Right lung (tissue), 10 donors: Measurements from ENCODE around the gene MYOF. TPM values are rescaled to one million over a fixed set of nuclear protein-coding genes. Genes with fewer than 3 reads are reported as not detected.

Experiments
- DNase-seq, 2 donors: peaks; one replicate each; pipeline ENCODE4 v3.0.0-alpha.2; 2013
- long read RNA-seq, 8 donors: transcript quantifications; one replicate each; lab custom pipeline, GENCODE V29; 2026
- polyA plus RNA-seq, 5 donors: library from polyadenylated mRNA; unstranded; fragments of 120-200 nt; gene quantifications; one replicate each; pipeline versions ENCODE4 v1.2.1 to v1.2.3, GENCODE V29; 2013; ENCODE audit warnings: inconsistent platforms in 1 of 5, low replicate concordance in 1 of 5; ENCODE audit not compliant: insufficient read length in 5 of 5, insufficient read depth in 1 of 5

MYOF gene, protein sequence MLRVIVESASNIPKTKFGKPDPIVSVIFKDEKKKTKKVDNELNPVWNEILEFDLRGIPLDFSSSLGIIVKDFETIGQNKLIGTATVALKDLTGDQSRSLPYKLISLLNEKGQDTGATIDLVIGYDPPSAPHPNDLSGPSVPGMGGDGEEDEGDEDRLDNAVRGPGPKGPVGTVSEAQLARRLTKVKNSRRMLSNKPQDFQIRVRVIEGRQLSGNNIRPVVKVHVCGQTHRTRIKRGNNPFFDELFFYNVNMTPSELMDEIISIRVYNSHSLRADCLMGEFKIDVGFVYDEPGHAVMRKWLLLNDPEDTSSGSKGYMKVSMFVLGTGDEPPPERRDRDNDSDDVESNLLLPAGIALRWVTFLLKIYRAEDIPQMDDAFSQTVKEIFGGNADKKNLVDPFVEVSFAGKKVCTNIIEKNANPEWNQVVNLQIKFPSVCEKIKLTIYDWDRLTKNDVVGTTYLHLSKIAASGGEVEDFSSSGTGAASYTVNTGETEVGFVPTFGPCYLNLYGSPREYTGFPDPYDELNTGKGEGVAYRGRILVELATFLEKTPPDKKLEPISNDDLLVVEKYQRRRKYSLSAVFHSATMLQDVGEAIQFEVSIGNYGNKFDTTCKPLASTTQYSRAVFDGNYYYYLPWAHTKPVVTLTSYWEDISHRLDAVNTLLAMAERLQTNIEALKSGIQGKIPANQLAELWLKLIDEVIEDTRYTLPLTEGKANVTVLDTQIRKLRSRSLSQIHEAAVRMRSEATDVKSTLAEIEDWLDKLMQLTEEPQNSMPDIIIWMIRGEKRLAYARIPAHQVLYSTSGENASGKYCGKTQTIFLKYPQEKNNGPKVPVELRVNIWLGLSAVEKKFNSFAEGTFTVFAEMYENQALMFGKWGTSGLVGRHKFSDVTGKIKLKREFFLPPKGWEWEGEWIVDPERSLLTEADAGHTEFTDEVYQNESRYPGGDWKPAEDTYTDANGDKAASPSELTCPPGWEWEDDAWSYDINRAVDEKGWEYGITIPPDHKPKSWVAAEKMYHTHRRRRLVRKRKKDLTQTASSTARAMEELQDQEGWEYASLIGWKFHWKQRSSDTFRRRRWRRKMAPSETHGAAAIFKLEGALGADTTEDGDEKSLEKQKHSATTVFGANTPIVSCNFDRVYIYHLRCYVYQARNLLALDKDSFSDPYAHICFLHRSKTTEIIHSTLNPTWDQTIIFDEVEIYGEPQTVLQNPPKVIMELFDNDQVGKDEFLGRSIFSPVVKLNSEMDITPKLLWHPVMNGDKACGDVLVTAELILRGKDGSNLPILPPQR (N-terminal part only)
- polyA plus RNA-seq: 10 to 100 TPM; 44.5 to 74.0 (median 62.9) TPM
- long read RNA-seq, donor 1, partial matches to known transcripts: 17 of 18 reads
- long read RNA-seq, donor 1, other reads (novel, unspliced or antisense): 0 of 18 reads
- long read RNA-seq, donor 2, partial matches to known transcripts: 7 of 8 reads
- long read RNA-seq, donor 2, other reads (novel, unspliced or antisense): 0 of 8 reads
- long read RNA-seq, donor 3, partial matches to known transcripts: 16 of 18 reads
- long read RNA-seq, donor 3, other reads (novel, unspliced or antisense): 0 of 18 reads
- long read RNA-seq, donor 4, partial matches to known transcripts: 6 of 7 reads
- long read RNA-seq, donor 4, other reads (novel, unspliced or antisense): 0 of 7 reads
- long read RNA-seq, donor 5, partial matches to known transcripts: 5 of 7 reads
- long read RNA-seq, donor 5, other reads (novel, unspliced or antisense): 0 of 7 reads
- long read RNA-seq, donor 6, partial matches to known transcripts: 16 of 16 reads
- long read RNA-seq, donor 6, other reads (novel, unspliced or antisense): 0 of 16 reads
- long read RNA-seq, donor 7: 0 reads
- long read RNA-seq, donor 8: 0 reads

DNA sequence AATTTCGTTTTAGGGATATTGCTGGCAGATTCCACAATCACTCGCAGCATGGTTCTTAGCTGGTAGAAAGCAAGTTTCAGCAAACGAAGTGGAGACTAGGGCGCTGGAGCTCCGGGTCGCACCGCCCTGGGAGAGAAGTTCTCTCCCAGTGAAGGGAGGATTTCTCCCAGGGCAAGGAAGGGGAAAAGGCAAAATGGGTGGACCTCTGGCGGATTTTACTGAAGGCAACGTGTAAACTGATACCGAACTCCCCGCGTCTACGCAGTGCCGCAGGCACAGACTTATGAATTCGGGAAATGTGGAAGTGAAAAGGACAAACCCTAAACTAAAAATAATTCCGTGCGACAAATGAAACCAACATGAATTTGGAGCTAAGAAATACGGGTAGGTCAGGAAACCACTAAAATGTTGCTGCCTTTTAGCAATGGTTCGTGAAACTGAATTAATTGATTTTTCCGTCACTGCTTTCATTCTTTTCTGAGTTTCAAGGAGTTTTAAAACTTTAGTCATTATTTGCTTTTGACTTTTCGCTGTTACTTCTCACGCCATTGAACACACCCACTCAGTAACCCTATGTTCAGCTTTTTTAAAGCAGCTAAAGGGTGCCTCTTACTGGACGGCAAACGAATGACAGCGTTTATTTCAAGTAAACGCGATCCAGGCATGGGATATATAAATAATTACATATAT lies at the start of gene MYOF:
Gene MYOF (minus strand): TSS at position 190 of the 690 bp plus-strand sequence. CDS start 140 bp downstream, at position 50.
- DNase-seq: peak; percentile 81 to 83

DNA sequence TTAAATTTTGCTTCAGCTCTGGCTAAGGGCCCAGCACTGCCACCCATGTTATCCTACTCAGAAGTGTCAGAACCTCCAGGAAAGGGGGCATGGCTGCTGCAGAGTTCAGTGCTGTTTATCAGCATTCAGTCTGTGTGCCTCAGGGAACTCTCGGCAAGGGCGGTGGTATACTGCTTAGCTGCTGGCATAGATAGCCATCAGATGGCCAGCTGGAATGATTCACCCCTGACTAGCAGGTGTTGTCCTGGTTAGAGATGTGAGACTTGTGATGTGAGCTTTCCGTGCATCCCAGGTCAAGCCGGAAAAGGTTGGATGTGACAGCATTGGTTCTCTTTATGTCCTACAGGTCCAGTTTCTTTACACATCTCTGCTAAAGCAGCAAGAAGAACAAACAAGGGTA lies 36.4 kb upstream of the MYOF start:
- no peak for DNase-seq

DNA sequence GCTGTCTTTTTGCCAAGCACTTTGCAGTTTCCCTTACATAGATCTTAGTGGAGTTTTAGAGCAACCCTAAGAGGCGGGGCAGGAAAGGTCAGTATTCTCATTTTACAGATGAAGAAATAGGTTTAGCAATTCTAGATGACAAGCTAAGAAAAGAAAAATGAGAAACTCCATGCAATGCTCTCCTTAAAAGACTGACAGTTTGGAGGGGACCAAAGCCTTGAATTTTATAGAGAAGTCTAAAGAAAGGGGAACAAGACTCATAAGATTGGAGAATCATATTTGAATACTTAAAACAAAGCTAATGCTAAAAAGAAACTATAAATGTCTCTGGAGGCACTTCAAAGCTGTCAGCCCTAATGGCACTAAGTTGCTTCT lies 33.9 kb upstream of the MYOF start:
- no peak for DNase-seq

DNA sequence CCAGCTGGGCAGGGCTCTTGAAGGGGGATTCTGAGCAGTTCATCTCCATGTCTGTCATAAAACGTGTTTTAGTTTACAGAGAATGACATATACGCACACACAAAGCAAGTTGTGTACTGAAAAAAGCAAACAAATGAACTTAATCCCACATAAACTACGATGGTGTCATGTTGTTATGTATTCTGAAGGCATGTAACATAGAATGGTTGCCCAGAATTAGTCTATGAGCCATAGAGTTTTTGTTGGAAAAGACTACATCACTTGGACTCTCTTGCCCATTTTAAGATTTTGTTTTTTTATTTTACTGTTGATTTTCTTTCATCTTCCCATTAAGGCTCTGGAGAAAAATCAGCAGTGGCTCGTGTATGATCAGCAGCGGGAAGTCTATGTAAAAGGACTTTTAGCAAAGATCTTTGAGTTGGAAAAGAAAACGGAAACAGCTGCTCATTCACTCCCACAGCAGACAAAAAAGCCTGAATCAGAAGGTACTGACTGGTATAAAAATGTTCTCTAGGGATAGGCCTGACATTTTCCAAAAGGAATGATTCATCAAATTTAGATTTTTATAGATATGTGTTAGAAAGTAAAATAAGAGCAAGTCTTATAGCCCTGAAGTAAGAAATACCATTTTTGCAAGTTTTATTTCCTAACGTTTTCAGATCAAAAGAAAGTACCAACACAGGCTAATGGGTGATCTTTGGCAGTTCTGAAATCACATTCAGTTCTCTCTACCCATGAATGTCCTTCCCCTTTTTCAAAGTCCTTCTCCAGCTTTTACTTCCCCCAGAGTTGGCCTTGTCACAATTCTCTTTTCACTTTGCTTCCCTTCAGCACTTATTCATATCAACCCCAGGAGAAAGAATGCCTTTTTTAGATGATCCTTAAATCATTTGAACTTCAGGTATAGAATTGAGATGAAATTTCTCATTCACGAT lies 33.2 kb upstream of the MYOF start:
- no peak for DNase-seq

DNA sequence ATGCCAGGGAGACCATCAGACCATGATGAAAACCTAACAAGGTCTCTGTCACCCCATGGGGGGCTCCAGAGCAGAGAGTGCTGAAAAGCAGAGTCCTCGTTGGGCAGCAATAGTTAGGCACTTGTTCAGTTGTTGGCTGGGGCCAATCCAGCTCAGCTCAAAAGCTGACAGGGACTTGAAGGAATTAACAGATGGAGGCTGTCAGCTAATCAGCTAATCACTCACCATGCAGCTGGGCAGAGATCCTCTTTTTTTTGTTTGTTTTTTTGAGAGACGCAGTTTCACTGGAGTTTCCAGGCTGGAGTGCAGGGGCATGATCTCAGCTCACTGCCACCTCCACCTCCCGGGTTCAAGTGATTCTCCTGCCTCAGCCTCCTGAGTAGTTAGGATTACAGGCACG lies 32.4 kb upstream of the MYOF start:
- DNase-seq: peak; percentile 54 to 60

DNA sequence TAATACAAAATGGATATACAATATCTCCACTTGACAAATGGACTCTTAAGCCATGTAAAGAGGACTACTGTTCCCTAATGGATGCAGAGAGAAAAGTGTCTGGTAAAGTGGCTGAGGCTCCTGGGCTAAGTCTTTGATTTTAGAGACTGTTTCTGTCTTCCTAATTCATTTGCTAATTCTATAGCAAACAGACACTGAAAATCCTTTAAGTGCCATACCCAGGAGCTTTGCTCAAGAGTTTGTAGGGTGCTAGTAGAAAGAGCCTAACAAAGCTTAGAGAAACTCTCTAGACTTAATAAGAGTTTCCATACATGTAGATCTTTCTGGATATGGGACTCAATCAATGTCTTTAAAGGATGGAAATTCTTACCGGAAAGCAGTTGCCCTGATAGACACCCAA lies 31.0 kb upstream of the MYOF start:
- DNase-seq: no peak

DNA sequence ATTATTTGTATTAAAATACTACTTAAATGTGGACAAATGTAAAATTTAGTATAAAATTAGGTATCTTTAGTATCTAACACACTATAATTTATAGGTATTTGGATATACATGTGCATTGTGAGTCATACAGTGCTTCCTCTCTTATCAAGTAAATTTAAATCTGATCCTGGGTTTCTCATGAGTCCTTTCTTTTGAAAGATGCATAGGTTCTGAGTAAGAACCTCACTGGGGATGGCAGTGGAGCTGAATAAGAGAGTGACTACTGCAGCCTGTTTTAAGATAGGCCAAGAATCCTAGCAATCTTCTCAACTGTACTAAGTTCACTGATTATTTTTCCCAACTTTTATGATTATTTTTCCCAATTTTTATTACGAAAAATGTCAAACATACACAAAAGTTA lies 30.4 kb upstream of the MYOF start:
- DNase-seq: no peak

DNA sequence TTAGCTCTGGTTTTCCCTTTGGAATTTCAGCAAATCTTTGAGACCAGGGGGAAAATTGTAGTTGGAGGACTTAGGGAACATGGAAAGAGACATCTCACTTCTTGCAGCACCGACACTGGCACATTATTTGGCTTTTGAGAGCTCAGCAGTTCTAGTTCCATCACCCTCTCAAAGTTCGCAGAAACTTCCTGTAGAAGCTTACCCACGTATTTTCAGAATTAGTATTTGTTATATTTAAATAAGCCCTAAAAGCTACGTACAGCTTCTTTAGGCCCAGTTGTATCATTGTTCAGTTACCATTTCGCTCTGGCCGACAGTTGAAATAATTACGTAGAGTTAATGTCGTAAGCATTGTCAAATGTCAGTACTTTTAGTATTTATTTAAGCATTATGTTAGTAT lies 27.7 kb upstream of the MYOF start:
- DNase-seq: no peak

DNA sequence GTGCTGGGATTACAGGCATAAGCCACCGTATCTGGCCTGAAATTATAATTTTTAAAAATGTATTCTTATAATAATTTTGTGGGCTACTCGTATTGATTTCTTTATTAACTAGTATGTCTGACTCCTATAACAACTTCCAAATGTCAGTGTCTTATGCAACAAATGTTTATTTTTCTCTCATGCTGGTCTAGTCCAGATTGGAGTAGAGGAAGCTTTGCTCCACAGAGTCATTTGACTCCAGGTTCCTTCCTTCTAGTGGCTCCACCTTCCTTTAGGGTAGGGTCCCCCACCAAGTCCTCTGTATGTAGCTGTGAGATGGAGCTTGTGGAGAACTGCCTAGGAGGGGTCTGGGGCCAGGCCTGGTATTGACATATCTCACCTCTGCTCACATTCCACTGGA lies 22.9 kb upstream of the MYOF start:
- DNase-seq: no peak

DNA sequence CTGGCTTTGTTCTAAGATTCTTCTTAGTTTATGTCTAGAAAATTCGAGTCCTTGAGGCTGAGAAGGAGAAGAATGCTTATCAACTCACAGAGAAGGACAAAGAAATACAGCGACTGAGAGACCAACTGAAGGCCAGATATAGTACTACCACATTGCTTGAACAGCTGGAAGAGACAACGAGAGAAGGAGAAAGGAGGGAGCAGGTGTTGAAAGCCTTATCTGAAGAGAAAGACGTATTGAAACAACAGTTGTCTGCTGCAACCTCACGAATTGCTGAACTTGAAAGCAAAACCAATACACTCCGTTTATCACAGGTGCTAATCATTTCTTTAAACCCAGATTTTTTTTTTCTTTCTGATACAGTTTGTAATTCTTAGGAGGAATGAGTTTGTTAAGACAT lies 20.9 kb upstream of the MYOF start:
- DNase-seq: no peak

DNA sequence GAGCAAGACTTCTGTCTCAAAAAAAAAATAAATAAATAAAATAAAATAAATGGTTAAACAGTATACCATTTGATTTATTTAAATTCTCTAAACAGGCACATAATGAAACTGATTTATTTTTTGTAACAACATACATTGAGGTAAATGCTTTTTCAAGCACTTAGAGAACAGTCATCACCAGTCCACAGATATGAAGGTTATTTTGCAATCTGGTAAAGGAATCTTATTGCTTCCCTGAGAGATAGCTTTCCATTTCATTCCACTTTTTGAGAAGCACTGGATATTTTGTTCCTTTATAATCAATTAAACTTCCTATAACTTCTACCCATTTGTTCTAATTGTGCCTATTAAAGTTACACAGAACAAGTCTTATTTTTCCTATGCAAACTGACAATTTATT lies 19.5 kb upstream of the MYOF start:
- no peak for DNase-seq

DNA sequence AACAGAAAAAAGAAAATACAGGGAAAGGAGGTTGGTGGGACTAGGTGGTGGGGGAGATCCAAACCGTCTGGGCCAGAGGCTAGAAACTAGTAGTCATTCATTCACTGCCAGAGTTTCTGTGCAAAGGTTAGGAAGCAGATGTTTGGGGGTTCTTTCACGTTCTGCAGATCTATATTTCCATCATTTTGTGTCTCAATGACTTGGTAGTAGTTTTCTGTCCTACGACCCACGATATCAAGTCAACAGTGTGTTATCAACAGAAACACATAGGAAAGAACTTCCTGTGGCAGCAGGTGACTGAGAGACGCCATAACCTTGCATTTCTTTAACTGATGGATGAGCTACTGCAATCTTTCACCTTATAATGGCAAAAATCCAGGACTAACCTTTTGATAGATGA lies 16.0 kb upstream of the MYOF start:
- no peak for DNase-seq

DNA sequence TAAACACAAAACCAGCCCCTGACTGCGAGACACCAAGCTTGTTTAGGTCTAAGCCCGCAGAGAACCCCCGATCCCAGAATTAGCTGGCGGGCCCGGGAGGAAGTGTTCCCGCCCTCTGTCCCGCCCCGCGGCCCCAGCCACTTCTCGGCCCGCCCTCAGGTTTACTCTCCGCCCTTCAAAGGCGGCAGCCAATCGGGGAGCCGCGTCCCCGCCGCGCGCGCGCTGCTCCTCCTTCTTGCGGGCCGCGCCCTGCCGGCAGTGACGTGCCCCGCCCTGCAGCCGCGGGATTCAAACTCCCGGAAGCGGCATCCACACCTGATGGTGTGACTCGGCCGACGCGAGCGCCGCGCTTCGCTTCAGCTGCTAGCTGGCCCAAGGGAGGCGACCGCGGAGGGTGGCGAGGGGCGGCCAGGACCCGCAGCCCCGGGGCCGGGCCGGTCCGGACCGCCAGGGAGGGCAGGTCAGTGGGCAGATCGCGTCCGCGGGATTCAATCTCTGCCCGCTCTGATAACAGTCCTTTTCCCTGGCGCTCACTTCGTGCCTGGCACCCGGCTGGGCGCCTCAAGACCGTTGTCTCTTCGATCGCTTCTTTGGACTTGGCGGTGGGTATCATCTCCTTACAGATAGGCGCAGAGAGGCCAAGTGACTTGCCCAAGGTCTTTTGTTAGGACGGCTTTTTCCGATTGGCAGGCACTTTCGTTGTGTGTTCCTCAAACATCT lies 14.3 kb upstream of the MYOF start, which contains the start of gene CEP55:
Gene CEP55 (plus strand): TSS at position 291 of the 720 bp plus-strand sequence. CDS start 3,440 bp downstream, outside the sequence.
- DNase-seq: peak; percentile 91 to 94

DNA sequence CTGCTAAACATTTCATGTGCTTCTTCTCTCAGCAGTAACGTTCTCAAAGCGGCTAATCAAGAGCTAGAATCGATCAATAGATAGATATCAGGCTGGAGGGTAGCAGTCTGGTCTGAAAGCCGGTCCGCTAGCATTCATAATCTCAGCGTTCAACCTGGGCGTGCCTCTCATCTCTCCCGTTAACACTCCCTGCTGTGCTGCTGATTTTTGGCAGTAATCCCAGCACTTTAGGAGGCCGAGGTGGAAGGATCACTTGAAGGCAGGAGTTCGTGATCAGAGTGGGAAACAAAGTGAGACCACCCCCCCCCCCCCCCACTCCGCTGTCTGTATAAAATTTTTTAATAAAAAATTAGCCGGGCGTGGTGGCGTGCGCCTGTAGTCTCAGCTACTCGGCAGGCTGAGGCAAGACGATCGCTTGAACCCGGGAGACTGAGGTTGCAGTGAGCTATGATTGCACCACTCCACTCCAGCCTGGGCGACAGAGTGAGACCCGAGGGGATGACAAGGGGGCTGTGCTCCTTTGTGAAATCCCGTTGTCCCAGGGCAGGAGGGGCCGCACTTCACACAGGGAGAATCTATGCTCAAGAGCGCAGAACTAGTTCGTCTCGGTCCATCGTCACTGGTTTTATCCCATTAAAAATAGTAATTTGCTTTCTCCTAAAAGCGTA lies 13.7 kb upstream of the MYOF start:
- DNase-seq: peak in 1 of 2 donors; percentile 36

DNA sequence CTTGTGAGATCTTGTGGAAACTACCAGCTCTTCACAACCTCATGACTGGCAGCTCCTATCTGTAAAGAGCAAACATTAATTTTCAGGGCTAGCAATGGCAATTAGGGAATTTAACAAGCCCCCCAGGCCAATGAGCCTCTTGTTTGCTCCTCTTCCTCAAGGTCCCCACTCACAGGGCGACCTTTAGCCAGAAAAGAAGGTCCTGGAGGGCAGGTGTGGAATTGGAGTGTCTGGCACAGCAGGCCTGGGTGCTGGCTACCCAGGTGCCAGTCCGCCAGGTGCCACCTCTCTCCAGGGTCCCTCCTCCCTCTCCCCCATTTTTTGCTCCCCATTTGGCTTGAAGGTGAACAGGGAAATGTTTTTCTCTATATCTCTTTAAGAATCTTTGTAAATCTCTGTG lies 12.4 kb upstream of the MYOF start:
- no peak for DNase-seq

DNA sequence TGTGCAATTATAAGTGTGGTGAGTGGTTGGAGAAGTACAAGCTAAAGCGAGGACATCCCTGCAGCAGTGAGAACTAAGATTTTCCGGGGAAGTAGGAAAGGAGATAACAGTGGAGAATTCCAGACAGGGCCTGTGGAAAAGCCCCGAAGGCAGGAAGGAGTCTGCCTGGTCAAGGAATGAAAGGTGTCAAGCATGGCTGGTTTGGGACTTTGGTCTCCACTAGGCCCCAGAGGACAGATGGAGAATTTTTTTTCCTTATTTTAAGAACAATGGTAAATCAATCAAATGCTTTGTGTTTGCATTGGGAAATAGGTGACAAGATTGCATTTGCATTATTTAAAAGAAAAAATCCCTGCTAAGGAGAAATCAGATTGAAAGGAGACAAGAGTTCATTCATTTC lies 11.0 kb upstream of the MYOF start:
- no peak for DNase-seq

DNA sequence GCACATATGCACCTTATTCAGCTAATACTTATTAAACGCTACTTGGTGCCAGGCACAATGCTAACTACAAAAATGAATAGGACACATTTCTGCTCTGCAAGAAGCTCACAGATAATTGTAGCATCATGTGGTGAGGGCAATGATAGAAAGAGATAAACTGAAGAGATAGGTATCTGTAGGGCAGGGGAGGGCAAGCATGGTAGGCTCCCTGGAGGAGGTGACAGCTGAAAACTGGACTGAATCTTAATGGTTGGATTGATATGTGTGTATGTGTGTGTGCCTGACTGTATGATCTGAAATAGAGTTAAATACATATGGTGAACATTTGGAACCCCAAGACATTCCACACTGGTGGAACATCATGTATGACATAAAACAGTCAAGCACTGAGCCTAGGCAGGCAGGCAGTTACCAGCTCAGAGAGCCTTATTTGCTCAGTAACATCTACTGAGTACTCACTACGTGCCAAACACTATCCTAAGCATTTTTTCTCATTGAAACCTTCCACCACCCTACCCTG lies 9.5 kb upstream of the MYOF start:
- DNase-seq: no peak
